ENCODE measurements around the gene PRRT2.
A peak's percentile ranks its signal among the peaks of the same experiment; 100 is the strongest.

- TF ChIP-seq CTCF (IDR thresholded peaks at IDR 0.05; ENCODE audit: insufficient read depth, low read length, poor library complexity, severe bottlenecking) (peak; percentile 81), EZH2phosphoT487 (conservative IDR thresholded peaks at IDR 0.05; ENCODE audit: low read length) (no peak)
Measured at GRCh38 chr16:29848420-29849297, 36.7 kb downstream of the PRRT2 start.

All from SU-DHL-6 (cell line).